ENCODE data around the gene OR51G1.

OR51G1 gene

GRCh38 chr11:4903484-4903883 is 20.7 kb downstream of the OR51G1 start, which contains the start of gene OR51A7:
Gene OR51A7, plus strand, starts transcription at chr11:4903783. Its CDS starts 3,587 bp downstream, at chr11:4907370.
- H2AFZ ChIP-seq (ENCODE audit: low read length), result no peak within 1 kb of the TSS
- no peaks in the 10 kb centered on the region for H3K79me2 ChIP-seq (ENCODE audit: insufficient read depth, low read length)
- H3K9me2 ChIP-seq (replicated peaks; ENCODE audit: low read depth, low read length), result no peaks in the 10 kb centered on the region
- H3K27me3 ChIP-seq (ENCODE audit: insufficient read depth, low read length, poor library complexity, severe bottlenecking), result no peaks in the 10 kb centered on the region
- no peaks in the 10 kb centered on the region for H3K36me3 ChIP-seq (ENCODE audit: insufficient read depth, low read length)
- no peaks in the 10 kb centered on the region for H4K20me1 ChIP-seq (ENCODE audit: insufficient read depth, low read length, poor library complexity, severe bottlenecking)
- H3K9me3 ChIP-seq (ENCODE audit: insufficient read depth, low read depth, low read length), result no peaks in the 10 kb centered on the region
- H3K4me3 ChIP-seq (ENCODE audit: low read length, poor library complexity, severe bottlenecking), result no peak within 1 kb of the TSS
- TF ChIP-seq CTCF (conservative IDR thresholded peaks at IDR 0.05; ENCODE audit: low read length) (no peak), EZH2phosphoT487 (IDR thresholded peaks at IDR 0.05; ENCODE audit: borderline replicate concordance) (no peak)
- no peaks in the 10 kb centered on the region for H3F3A ChIP-seq (ENCODE audit: low read depth)
- H3K4me2 ChIP-seq (ENCODE audit: low read depth, low read length, poor library complexity, severe bottlenecking), result no peak within 1 kb of the TSS
- H3K9ac ChIP-seq (ENCODE audit: low read depth, low read length, poor library complexity, severe bottlenecking), result no peak within 1 kb of the TSS
- H3K4me1 ChIP-seq (ENCODE audit: insufficient read depth, low read length, poor library complexity, severe bottlenecking), result no peaks in the 10 kb centered on the region

GRCh38 chr11:4891996-4892640 is 32.0 kb downstream of the OR51G1 start:
- no peak overlapping the region for H2AFZ ChIP-seq (ENCODE audit: low read length)
- H4K20me1 ChIP-seq (ENCODE audit: insufficient read depth, low read length, poor library complexity, severe bottlenecking), result no peaks in the 10 kb centered on the region
- no peak overlapping the region for H3K4me2 ChIP-seq (ENCODE audit: low read depth, low read length, poor library complexity, severe bottlenecking)
- no peak overlapping the region for H3K9ac ChIP-seq (ENCODE audit: low read depth, low read length, poor library complexity, severe bottlenecking)
- H3K79me2 ChIP-seq (ENCODE audit: insufficient read depth, low read length), result no peaks in the 10 kb centered on the region
- H3K27me3 ChIP-seq (ENCODE audit: insufficient read depth, low read length, poor library complexity, severe bottlenecking), result no peaks in the 10 kb centered on the region
- no peak overlapping the region for H3K4me3 ChIP-seq (ENCODE audit: low read length, poor library complexity, severe bottlenecking)
- no peak for TF ChIP-seq EZH2phosphoT487 (IDR thresholded peaks at IDR 0.05; ENCODE audit: borderline replicate concordance)
- TF ChIP-seq CTCF (conservative IDR thresholded peaks at IDR 0.05; ENCODE audit: low read length), result no peak
- H3K9me3 ChIP-seq (ENCODE audit: insufficient read depth, low read depth, low read length), result no peaks in the 10 kb centered on the region
- H3K4me1 ChIP-seq (ENCODE audit: insufficient read depth, low read length, poor library complexity, severe bottlenecking), result no peaks in the 10 kb centered on the region
- H3F3A ChIP-seq (ENCODE audit: low read depth), result no peaks in the 10 kb centered on the region
- no peaks in the 10 kb centered on the region; the same call in 1 of the 2 replicates for H3K9me2 ChIP-seq (replicated peaks; ENCODE audit: low read depth, low read length)
- H3K36me3 ChIP-seq (ENCODE audit: insufficient read depth, low read length), result no peaks in the 10 kb centered on the region

- H3K27me3 ChIP-seq (ENCODE audit: insufficient read depth, low read length, poor library complexity, severe bottlenecking), result no peaks in the 10 kb centered on the region
- H3K36me3 ChIP-seq (ENCODE audit: insufficient read depth, low read length), result no peaks in the 10 kb centered on the region
- H3K4me1 ChIP-seq (ENCODE audit: insufficient read depth, low read length, poor library complexity, severe bottlenecking), result no peaks in the 10 kb centered on the region
- no peaks in the 10 kb centered on the region for H4K20me1 ChIP-seq (ENCODE audit: insufficient read depth, low read length, poor library complexity, severe bottlenecking)
- H3K4me3 ChIP-seq (ENCODE audit: low read length, poor library complexity, severe bottlenecking), result no peak overlapping the region
- H3K9me3 ChIP-seq (ENCODE audit: insufficient read depth, low read depth, low read length), result no peaks in the 10 kb centered on the region
- H3K9ac ChIP-seq (ENCODE audit: low read depth, low read length, poor library complexity, severe bottlenecking), result no peak overlapping the region
- TF ChIP-seq EZH2phosphoT487 (IDR thresholded peaks at IDR 0.05; ENCODE audit: borderline replicate concordance) (no peak), CTCF (conservative IDR thresholded peaks at IDR 0.05; ENCODE audit: low read length) (no peak)
- no peak overlapping the region for H3K4me2 ChIP-seq (ENCODE audit: low read depth, low read length, poor library complexity, severe bottlenecking)
- no peaks in the 10 kb centered on the region; the same call in 1 of the 2 replicates for H3K9me2 ChIP-seq (replicated peaks; ENCODE audit: low read depth, low read length)
- no peak overlapping the region for H2AFZ ChIP-seq (ENCODE audit: low read length)
- H3K79me2 ChIP-seq (ENCODE audit: insufficient read depth, low read length), result no peaks in the 10 kb centered on the region
- no peaks in the 10 kb centered on the region for H3F3A ChIP-seq (ENCODE audit: low read depth)
These were observed 33.9 kb downstream of the OR51G1 start for GRCh38 chr11:4890279-4890678.

Measured in Loucy (cell line).